HG02571 (cell line): Measurements from ENCODE around the gene ARFIP1.
"Not testable (repeated sequence)": the region's sequence is repeated elsewhere in the genome, so short reads cannot be mapped to it uniquely, and the experiment has no call there.

Experiments
- ATAC-seq: cut with Tn5 transposase; IDR thresholded peaks from one replicate; pipeline ENCODE4 v1.9.1; 2021; ENCODE audit warnings: mild to moderate bottlenecking, moderate library complexity; ENCODE audit not compliant: unreplicated experiment

Gene ARFIP1, protein sequence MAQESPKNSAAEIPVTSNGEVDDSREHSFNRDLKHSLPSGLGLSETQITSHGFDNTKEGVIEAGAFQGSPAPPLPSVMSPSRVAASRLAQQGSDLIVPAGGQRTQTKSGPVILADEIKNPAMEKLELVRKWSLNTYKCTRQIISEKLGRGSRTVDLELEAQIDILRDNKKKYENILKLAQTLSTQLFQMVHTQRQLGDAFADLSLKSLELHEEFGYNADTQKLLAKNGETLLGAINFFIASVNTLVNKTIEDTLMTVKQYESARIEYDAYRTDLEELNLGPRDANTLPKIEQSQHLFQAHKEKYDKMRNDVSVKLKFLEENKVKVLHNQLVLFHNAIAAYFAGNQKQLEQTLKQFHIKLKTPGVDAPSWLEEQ

DNA sequence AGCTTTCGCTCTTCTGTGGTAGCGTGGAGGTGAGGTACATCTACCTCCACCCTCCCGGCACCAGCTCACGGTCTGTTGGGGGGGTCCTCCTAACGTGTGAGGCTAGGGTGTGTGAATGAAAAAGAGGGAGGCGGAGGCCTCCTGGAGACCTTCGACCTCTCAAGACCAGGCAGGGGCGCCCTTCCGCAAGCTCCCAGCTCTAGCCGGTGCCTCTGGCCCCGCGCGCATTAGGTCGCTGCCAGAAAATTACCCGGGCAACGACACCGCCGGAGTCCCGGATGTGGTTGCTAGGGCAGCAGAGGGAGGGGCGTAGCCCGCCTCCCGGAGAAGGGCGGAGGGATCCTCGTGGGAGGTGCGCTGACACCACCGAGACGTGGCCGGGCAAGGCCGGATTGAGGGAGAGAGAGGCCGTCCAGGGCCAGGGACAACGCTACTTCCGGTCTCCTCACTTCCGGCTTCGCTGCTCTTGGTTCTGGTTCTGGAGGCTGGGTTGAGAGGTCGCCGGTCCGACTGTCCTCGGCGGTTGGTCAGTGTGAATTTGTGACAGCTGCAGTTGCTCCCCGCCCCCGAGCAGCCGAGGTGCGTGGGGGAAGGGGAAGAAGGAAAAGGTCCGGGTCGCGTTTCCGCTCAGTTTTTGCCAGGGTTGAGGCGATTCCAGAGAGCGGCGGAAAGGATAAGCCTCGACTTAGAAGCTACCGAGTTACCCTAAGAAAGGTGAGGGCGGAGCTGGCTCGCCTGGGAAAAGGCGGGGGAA is at the start of gene ARFIP1, which contains the start of gene TIGD4:
Gene ARFIP1, plus strand, starts transcription at position 442 of the 754 bp plus-strand sequence. CDS start 49,680 bp downstream, outside the sequence.
Gene TIGD4, minus strand, starts transcription at position 218 of the 754 bp plus-strand sequence. CDS start 8,726 bp downstream, outside the sequence.
- ATAC-seq = peak; percentile 95

DNA sequence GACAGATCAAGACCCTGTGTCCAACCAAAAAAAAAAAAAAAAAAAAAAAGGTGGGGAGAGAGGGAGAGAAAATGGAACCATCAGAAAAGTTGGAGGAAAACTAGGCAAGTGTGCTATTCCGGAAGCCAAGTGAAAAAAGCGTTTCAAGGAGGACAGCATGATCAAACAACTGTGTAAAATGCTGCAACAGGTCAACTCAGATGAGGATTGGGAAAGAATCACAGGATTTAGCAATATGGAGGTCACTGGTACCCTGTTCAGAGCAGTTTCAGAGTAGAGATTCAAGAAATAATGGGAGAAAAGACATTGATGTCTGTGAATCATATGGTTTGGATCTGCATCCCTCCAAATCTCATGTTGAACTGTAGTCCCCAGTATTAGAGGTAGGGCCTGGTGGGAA is 47.8 kb upstream of the ARFIP1 start:
- no peak for ATAC-seq

DNA sequence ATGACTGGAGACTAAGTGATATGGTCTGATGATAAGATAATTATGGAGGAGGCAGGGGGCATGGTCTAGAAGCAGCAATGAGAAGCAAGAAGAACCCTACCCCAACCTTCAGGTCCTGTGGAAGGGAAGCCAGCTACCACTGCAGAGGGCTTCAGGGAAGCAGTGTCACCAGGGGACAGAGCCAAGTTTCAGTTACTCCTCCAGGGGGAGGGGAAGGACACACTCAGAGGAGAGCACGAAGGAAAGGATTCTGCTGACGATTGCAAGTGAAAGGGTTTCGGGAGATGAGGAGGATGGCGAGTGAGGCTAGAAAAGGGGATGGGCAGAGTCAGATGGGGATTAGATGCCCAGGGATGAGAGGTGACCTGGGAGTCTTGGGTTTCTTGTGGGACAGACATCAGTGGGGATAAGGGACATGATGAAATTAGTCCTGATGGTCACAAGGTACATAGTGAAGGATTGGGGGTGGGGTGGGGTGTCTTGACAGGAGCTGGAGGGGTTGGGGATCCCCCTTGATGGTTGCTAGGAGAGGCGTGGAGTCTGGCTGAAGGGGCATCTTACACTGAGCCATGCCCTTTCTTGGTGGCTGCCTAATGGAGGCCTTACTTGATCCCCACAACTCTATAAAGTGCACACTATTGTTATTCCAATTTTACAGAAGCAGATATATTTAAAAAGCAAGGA is 45.6 kb upstream of the ARFIP1 start:
- no peak for ATAC-seq

DNA sequence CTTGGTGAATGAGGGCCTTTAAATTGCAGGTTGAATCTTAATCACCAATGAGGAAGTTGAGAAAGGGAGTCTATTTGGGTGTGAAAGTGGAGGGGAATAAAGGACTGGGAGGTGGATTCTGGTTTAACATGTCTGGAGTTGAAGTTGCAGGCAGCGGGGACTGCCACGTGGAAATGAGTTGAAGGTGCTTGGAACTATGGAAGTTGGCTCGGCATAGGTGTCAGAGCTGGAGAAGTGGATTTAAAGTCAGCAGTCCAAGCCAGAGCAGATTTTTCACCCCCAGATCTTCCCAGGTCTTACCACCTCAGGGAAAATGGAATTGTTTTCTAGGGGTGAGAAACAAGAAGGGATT is 45.1 kb upstream of the ARFIP1 start:
- ATAC-seq = no peak

DNA sequence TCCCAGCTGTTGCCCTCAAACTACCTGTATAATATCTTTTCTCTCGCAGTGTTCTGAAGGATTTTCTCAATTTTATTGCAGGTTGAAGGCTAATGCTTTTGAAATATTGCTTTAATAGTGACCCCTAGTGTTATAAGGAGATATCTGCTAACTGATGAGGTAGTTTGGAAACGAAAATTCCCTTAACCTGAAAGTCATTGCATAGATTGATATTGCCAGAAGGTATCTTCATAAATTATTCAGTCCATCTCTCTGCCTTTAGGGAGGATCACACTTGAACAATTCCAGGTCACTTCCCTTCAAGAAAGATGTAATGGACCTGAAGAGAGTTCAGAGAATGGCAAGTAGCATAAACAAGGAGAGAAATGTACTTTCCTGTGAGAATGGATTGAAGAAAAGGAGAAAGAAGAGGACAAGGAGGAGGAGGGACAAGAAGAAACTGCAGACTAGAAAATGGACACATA is 44.3 kb upstream of the ARFIP1 start:
- no peak for ATAC-seq

DNA sequence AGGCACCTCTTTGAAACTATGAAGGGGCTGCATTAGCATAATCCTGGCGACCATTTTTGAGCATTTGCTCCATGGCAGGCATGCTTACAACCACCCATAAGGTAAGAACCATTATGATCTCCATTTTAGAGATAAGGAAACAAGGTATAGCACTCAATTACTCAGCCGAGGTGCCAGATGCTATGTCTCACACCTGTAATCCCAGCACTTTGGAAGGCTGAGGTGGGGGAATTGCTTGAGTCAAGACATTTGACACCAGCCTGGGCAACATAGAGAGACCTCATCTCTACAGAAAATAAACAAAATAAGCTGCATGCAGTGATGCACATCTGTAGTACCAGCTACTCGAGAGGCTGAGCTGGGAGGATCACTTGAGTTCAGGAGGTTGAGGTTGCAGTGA is 43.8 kb upstream of the ARFIP1 start:
- ATAC-seq = no peak

DNA sequence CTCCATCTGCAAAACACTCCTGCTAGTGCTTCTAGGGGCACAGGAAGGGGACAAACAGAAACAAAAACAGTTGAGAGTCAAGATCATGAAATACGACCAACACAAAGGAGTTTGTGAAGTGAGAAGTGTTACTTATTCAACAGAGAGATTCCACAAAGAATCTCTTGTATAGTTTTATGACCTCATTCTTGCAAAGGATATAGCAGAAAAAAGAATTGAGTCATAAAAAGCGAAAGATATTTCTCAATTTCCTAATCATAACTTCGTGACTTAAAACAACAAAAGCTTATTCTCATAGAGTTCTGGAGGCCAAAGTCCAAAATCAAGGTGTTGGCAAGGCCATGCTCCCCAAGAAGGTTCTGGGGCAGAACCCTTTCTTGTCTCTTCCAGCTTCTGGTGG is 40.9 kb upstream of the ARFIP1 start:
- ATAC-seq = no peak

DNA sequence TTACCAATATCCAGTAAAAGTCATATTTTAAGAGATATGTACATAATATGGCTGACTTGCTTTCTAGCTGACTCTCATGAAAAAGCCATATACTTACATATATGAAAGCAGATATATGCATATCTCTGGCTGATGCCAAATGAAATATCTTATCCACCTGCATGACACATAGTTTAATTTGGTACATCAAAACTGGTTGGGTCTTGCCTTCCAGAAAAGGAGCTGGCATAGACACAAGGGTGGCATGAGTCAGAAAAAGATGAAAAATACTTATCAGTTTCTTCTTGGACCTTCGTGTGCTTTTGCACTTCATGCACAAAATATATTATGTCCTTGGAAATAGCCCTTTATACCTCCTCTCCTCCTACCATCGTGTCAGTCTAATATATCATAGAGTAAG is 32.3 kb upstream of the ARFIP1 start:
- ATAC-seq = no peak

DNA sequence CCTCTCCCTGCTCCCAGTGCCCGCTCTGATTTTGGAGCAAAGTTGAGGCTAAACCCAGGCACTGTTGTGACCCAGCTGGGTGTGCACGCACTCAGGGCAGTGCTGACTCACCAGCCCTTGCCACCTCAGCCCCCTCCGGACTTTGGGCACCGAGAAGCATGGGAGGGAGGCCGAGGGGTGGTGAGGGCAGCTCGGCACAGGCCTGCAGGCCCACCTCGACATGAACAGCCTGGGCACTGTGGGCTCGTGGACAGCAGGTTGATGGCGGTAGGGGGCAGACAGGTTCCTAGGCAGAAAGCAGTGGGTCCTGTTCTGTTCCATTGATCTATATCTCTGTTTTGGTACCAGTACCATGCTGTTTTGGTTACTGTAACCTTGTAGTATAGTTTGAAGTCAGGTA is 31.1 kb upstream of the ARFIP1 start:
- no peak for ATAC-seq

DNA sequence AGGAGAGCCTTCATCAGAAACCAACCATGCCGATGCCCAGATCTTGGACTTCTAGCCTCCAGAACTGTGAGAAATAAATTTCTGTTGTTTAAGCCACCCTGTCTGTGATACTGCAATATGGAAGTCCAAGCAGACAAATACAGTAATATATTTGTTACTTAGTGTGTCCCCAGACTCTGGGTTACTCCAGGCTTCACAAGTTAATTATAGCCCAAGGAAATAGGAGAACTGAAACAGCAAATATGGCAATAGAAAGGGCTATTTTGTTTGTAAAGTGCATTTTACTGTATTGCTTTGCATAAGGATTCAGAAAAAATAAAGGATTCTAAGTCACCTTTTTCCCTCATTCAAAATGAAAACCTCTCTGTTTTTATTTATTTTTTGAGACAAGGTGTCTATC is 16.0 kb upstream of the ARFIP1 start:
- ATAC-seq = no peak

DNA sequence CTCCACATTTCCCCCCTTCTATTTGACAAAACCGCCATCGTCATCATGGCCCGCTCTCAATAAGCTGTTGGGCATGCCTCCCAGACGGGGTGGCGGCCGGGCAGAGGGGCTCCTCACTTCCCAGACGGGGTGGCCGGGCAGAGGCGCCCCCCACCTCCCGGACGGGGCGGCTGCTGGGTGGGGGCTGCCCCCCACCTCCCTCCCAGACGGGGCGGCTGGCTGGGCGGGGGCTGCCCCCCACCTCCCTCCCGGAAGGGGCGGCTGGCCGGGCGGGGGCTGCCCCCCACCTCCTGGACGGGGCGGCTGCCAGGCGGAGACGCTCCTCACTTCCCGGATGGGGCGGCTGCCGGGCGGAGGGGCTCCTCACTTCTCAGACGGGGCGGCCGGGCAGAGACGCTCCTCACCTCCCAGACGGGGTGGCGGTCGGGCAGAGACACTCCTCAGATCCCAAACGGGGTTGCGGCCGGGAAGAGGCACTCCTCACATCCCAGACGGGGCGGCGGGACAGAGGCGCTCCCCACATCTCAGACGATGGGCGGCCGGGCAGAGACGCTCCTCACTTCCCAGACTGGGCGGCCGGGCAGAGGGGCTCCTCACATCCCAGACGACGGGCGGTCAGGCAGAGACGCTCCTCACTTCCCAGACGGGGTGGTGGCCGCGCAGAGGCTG is 14.6 kb upstream of the ARFIP1 start:
- not testable (repeated sequence) for ATAC-seq

DNA sequence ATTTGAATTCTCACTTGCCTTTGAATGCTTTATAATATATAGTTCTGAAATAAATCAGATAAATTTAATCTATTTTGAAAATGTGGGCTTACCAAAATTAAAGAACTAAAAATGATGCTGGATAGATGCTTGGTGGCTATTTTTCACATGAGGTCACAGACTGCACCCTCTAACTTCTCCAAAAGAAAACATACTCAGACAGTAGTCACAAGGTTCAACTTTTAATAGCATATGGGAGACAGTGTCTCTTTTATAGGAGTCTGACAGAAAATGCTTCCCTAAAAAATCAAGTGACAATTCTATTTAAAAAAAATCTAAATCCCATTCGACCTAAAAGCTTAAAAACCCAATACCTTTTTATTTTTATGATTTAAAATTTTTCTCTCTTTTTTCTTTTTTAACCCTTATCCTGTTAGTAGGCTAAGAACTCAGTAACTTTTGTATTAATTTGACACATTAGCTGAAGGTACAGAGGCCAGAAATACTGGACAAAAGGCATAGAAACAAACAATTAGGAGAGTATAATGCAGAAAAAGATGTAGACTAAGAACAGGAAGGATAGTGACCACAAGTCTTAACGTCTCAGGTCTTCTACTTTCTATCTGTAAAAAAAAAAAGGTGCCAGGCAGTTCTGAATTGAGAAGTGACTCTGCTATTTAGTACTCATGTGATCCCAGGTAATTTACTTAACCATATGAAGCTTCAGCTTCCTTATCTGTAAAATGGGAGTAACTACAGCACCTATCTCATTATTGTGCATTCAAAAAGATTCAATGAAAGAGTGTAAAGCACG is 7.8 kb upstream of the ARFIP1 start:
- peak; percentile 54 for ATAC-seq

DNA sequence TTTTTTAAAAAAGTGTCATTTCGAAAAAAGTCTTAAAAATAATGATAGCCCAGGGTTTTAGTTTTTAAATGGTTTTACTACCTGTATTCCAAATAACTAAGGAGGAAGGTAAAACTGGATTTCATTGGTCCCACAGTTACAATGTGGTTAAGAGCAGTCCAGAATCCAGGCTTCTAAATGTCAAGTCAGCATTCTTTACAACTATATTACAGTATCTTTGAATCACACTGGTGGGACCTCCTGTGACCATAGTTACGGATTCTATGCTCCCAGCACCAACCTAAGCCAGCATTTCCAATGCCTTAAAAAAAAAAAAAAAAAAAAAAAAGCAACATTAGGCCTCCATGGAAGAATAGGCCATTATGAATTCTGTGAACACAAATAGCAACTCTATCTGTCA is 6.4 kb upstream of the ARFIP1 start:
- ATAC-seq = no peak

DNA sequence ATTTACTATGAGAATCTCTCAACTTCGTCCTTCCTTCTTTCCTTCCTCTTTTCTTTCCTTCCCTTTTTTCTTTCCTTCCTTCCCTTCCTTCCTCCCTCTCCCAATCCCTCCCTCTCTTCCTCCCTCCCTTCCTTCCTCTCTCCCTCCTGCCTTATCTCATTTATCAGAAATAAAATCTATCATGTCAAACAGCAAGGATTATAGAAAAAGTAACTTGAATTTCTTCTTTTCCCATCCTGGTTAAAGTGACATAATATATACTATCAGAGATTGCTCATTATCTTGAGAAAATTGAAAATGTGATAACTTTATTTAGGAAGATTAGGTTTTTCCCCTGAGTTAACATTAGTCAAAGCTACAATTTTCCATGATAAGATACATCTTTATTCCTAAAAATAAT is 5.8 kb upstream of the ARFIP1 start:
- no peak for ATAC-seq

DNA sequence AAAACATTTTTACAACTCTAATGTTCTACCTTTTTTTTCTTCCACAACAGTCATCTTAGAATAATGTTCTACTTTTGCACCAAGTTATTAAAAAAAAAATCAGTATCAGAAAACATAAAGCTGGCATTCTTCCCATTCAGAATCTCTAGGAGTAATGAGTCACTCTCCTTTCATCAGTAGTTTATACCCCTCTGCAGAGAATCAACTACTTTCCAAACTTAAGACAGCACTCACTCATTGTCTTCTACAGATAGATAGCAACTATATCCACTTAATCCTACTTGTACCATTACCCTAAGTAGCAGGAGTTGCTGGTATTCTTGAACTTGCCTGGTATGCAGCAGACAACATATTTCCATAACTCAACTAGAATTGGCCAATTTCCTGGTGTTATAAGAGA is 3.4 kb upstream of the ARFIP1 start:
- no peak for ATAC-seq

DNA sequence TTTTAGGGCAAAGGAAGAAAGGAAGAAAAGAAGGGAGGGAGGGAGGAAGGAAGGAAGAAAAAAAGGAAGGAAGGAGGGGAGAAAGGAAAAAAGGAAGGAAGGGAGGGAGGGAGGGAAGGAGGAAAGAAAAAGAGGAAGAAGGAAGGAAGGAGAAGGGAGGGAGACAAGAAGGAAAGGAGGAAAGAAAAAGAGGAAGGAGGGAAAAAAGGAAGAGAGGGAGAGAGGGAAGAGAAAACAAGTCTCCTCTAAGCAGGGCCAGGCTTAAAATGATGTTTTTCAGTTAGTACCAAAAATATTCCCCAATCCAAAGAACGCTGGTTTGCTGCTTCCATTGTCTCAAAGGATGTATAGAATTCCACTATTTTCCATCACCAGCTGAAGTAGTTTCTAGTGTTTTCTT is 2.3 kb upstream of the ARFIP1 start:
- ATAC-seq = no peak

DNA sequence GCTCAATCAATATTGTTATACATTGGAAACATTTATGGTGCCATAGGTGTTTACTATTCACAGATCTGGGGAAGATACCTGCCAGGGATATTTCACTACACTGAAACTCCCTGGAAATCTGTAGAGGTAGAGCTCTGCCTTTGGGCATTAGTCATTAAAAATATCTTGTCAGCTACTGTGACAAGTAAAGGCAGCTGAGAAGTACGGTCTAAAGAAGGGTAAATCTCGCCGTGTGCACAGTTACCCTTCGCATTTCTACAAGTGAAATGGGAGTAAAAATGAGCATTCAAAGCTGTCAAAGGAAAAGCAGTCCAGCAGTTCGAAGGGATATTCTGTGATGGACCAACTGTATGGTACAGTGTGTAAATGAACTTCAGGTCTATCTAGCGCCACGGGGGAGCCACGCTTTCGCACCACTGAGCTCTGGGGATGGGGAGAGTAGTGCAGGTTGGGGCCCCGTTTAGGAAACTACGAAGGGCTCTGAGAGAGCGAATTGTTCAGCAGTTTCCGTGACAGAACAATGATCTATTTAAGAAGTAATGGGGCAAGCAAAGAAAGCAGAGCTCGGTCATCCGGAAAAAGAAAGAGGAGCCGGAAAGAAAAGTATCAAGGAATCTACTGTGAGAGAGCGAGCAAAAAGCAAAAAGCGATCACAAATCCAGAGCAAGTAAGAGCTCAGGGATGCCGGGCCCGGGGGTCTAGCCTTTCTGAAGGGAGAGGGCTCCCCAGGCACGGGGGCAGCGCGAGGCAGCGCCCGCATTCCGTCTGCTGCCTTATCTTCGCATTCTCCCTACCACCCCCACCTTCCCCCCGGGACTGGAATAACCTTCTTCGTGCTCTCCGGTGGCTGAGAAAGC is 870 bp upstream of the ARFIP1 start:
- ATAC-seq = no peak

DNA sequence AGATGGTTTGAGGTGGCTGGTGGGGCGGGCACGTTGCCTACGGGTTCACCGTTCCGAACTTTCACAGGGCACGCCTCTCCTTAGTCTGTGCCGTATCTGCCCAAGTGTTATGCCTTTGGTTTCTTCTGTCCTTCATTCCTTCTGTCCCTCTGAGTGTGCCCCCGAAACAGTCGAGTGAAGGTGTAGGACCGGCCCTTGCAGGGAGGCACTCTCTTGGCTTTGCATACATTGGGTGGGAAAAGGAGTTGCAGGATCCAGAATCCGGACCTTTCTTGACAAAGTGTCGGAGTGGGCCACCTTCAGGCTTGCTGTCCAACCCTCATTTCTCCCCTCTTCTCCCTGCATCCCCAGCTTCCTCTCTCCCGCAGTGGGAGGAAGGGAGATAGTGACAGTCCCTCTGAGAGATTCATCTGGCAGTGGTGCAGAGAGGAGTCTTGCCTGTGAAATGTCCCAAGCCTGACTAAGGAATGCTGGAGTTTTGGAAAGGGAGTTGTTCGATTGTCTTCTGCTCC is 569 bp downstream of the ARFIP1 start:
- ATAC-seq = no peak
